Type B pancreatic cell (in vitro differentiated cells): ENCODE results near the gene GPRC5C. TPM values are rescaled to one million over a fixed set of nuclear protein-coding genes. Genes with fewer than 3 reads are reported as not detected.

Source experiments
- DNase-seq: peaks from one replicate; pipeline ENCODE4 v3.0.0; 2021; ENCODE audit warnings: mixed read lengths; ENCODE audit not compliant: unreplicated experiment; ENCODE audit errors: extremely low spot score
- H3K27ac Mint-ChIP-seq: 2 replicates; pipeline ENCODE4 v1.8.0; 2021; ENCODE audit warnings: mild to moderate bottlenecking, mixed read lengths
- H3K27me3 Mint-ChIP-seq: 2 replicates; pipeline ENCODE4 v1.8.0; 2021; ENCODE audit warnings: mixed read lengths
- H3K36me3 Mint-ChIP-seq: 2 replicates; pipeline ENCODE4 v1.8.0; 2021; ENCODE audit warnings: mixed read lengths
- H3K4me1 Mint-ChIP-seq: one replicate; pipeline ENCODE4 v1.8.0; 2021; ENCODE audit warnings: mixed read lengths; ENCODE audit not compliant: unreplicated experiment
- H3K4me3 Mint-ChIP-seq: 2 replicates; pipeline ENCODE4 v1.8.0; 2021; ENCODE audit warnings: mild to moderate bottlenecking, mixed read lengths
- H3K9me3 Mint-ChIP-seq: 2 replicates; pipeline ENCODE4 v1.8.0; 2021; ENCODE audit warnings: mixed read lengths
- total RNA-seq: library from RNA; stranded (reverse); gene quantifications from 2 replicates; pipeline ENCODE4 v1.2.1, GENCODE V29; 2021; ENCODE audit warnings: low replicate concordance
- TF ChIP-seq, protein P1 (sequence below): fragments of 200-600 bp; sonication (generic); conservative IDR thresholded peaks from 2 replicates; pipeline ENCODE4 v1.5.0; 2021; ENCODE audit warnings: antibody characterized with exemption, mild to moderate bottlenecking

The GPRC5C gene
- total RNA-seq, 1 donor from 2014 or later: 64.3 TPM

DNA sequence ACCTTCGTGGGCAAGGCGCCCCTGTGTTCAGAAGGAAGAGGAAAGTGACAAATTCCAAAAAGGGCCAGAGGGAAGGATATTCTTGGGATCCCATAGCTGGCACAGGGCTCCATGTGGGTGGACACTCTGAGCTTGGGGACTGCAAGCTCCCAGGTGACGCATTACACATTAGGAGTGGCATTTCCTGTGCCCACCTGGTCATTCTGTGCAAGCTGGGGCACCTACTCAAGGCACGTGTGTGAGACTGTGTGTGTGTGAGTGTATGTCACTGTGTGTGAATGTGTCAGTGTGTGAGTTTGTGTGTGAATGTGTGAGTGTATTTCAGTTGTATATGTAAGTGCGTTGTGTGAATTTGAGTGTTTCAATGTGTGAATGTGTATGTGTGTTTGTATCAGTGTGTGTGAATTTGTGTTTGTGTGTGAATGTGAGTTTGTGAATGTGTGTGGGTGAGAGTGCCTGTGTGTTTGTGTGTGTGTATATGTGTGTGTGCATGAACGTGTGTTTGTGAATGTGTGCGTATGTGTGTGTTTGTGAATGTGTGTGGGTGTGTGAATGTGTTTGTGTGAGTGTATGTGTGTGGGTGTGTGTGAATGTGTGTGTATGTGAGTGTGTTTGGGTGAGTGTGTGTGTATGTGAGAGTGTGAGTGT is 33.0 kb downstream of the GPRC5C start:
- H3K9me3 Mint-ChIP-seq: no peaks in the 10 kb centered on the region
- no peak overlapping the region for H3K27ac Mint-ChIP-seq
- no peaks in the 10 kb centered on the region for H3K36me3 Mint-ChIP-seq
- H3K4me3 Mint-ChIP-seq: no peak overlapping the region
- TF ChIP-seq, protein P1, sequence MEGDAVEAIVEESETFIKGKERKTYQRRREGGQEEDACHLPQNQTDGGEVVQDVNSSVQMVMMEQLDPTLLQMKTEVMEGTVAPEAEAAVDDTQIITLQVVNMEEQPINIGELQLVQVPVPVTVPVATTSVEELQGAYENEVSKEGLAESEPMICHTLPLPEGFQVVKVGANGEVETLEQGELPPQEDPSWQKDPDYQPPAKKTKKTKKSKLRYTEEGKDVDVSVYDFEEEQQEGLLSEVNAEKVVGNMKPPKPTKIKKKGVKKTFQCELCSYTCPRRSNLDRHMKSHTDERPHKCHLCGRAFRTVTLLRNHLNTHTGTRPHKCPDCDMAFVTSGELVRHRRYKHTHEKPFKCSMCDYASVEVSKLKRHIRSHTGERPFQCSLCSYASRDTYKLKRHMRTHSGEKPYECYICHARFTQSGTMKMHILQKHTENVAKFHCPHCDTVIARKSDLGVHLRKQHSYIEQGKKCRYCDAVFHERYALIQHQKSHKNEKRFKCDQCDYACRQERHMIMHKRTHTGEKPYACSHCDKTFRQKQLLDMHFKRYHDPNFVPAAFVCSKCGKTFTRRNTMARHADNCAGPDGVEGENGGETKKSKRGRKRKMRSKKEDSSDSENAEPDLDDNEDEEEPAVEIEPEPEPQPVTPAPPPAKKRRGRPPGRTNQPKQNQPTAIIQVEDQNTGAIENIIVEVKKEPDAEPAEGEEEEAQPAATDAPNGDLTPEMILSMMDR: no peak
- peaks cover 8% of the 10 kb centered on the region for H3K27me3 Mint-ChIP-seq
- H3K4me1 Mint-ChIP-seq: peaks cover 5% of the 10 kb centered on the region
- DNase-seq: no peak

DNA sequence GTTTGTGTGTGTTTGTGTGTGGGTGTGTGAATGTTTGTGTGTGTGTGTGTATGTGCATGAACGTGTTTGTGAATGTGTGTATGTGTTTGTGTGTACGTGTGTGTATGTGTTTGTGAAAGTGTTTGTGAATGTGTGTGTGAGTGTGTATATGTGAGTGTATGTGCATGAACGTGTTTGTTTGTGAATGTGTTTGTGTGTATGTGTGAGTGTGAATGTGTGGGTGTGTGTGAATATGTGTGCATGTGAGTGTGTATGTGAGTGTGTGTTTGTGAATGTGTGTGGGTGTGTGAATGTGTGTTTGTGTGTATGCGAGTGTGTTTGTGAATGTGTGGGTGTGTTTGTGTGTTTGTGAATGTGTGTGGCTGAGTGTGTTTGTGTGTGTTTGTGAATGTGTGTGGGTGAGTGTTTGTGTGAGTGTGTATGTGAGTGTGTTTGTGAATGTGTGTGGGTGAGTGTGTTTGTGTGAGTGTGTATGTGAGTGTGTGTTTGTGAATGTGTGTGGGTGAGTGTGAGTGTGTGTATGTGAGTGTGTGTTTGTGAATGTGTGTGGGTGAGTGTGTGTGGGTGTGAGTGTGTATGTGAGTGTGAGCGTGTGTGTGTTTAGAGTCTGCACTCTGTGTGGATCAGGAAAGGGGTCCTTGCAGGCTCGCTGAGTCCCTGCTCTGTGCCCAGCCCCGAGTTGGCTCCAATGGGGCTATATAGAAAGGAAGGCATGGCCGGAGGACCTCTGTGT is 33.7 kb downstream of the GPRC5C start:
- no peak for DNase-seq
- no peaks in the 10 kb centered on the region for H3K36me3 Mint-ChIP-seq
- H3K27ac Mint-ChIP-seq: no peak overlapping the region
- H3K27me3 Mint-ChIP-seq: peaks cover 10% of the 10 kb centered on the region
- H3K4me3 Mint-ChIP-seq: no peak overlapping the region
- no peaks in the 10 kb centered on the region for H3K9me3 Mint-ChIP-seq
- TF ChIP-seq, protein P1: no peak
- peaks cover 5% of the 10 kb centered on the region for H3K4me1 Mint-ChIP-seq

GRCh38 chr17:74466111-74466827 is 34.4 kb downstream of the GPRC5C start, which contains the start of gene CD300A:
TSS of gene CD300A (plus strand) at chr17:74466634. CDS start at chr17:74466704, 70 bp downstream.
- DNase-seq: no peak
- TF ChIP-seq, protein P1: no peak
- Mint-ChIP-seq H3K36me3 (no peaks in the 10 kb centered on the region), H3K4me3 (no peak within 1 kb of the TSS), H3K9me3 (no peaks in the 10 kb centered on the region), H3K27me3 (peaks cover 12% of the 10 kb centered on the region), H3K27ac (no peak within 1 kb of the TSS), H3K4me1 (peaks cover 5% of the 10 kb centered on the region)

- TF ChIP-seq, protein P1: no peak
- Mint-ChIP-seq H3K9me3 (no peaks in the 10 kb centered on the region), H3K27ac (no peak overlapping the region), H3K27me3 (peaks cover 13% of the 10 kb centered on the region), H3K4me3 (no peak overlapping the region), H3K36me3 (no peaks in the 10 kb centered on the region), H3K4me1 (peaks cover 5% of the 10 kb centered on the region)
- no peak for DNase-seq
Observed at GRCh38 chr17:74466828-74467184, 34.9 kb downstream of the GPRC5C start.

- Mint-ChIP-seq H3K4me1 (peaks cover 5% of the 10 kb centered on the region), H3K27ac (no peak overlapping the region), H3K27me3 (peaks cover 13% of the 10 kb centered on the region), H3K36me3 (no peaks in the 10 kb centered on the region), H3K4me3 (no peak overlapping the region), H3K9me3 (no peaks in the 10 kb centered on the region)
- DNase-seq: no peak
- TF ChIP-seq, protein P1: no peak
Observed at GRCh38 chr17:74467221-74467951, 35.5 kb downstream of the GPRC5C start.
